ENCODE measurements around the gene ESRP2.

Gene ESRP2

DNA sequence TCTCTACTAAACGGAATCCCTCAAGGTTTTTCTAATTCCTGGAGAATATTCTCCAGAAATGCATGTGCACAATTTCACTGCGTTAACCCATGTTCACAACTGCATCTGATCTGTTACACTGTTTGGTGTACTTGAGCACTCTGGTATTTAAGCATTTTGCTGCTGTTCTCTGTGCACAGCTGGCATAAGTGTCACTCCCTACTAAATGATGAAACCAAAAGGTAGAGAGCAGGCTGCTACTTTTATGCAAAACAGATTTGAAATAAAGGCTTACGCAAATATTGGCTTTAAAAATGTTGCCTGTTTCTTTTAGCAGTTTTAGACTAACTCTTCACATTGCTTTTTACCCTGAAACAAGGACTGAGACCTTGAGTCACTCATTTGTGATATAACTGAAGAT, 41.7 kb downstream of the ESRP2 start:
- no peak overlapping the region for H3K27ac ChIP-seq (ENCODE audit: low read depth, low read length)
- TF ChIP-seq, protein P1, sequence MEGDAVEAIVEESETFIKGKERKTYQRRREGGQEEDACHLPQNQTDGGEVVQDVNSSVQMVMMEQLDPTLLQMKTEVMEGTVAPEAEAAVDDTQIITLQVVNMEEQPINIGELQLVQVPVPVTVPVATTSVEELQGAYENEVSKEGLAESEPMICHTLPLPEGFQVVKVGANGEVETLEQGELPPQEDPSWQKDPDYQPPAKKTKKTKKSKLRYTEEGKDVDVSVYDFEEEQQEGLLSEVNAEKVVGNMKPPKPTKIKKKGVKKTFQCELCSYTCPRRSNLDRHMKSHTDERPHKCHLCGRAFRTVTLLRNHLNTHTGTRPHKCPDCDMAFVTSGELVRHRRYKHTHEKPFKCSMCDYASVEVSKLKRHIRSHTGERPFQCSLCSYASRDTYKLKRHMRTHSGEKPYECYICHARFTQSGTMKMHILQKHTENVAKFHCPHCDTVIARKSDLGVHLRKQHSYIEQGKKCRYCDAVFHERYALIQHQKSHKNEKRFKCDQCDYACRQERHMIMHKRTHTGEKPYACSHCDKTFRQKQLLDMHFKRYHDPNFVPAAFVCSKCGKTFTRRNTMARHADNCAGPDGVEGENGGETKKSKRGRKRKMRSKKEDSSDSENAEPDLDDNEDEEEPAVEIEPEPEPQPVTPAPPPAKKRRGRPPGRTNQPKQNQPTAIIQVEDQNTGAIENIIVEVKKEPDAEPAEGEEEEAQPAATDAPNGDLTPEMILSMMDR (IDR thresholded peaks at IDR 0.05; ENCODE audit: low read depth, low read length, poor library complexity, severe bottlenecking): no peak
- no peak for TF ChIP-seq EZH2phosphoT487 (IDR thresholded peaks at IDR 0.05; ENCODE audit: borderline replicate concordance, low read length)
- H3K27me3 ChIP-seq (ENCODE audit: control insufficient read depth, low read length): no peaks in the 10 kb centered on the region

DNA sequence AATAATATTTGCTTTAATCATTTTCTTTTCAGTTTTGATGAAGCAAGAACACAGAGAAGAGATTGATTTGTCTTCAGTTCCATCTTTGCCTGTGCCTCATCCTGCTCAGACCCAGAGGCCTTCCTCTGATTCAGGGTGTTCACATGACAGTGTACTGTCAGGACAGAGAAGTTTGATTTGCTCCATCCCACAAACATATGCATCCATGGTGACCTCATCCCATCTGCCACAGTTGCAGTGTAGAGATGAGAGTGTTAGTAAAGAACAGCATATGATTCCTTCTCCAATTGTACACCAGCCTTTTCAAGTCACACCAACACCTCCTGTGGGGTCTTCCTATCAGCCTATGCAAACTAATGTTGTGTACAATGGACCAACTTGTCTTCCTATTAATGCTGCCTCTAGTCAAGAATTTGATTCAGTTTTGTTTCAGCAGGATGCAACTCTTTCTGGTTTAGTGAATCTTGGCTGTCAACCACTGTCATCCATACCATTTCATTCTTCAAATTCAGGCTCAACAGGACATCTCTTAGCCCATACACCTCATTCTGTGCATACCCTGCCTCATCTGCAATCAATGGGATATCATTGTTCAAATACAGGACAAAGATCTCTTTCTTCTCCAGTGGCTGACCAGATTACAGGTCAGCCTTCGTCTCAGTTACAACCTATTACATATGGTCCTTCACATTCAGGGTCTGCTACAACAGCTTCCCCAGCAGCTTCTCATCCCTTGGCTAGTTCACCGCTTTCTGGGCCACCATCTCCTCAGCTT, 45.0 kb downstream of the ESRP2 start:
- Histone ChIP-seq H3K4me1 (ENCODE audit: control insufficient read depth, low read length) (no peaks in the 10 kb centered on the region), H4K20me1 (ENCODE audit: control insufficient read depth, insufficient read depth, low read depth, low read length) (no peaks in the 10 kb centered on the region), H3K27me3 (ENCODE audit: control insufficient read depth, low read length) (no peaks in the 10 kb centered on the region), H3K9me2 (replicated peaks; ENCODE audit: control insufficient read depth, low read length) (no peaks in the 10 kb centered on the region), H3K4me3 (ENCODE audit: low read length) (no peak overlapping the region), H3F3A (ENCODE audit: control insufficient read depth, insufficient read depth) (no peaks in the 10 kb centered on the region), H3K27ac (ENCODE audit: low read depth, low read length) (no peak overlapping the region), H3K36me3 (ENCODE audit: control insufficient read depth, low read length) (peaks cover 29% of the 10 kb centered on the region), H3K4me2 (ENCODE audit: low read length) (no peak overlapping the region), H3K9me3 (ENCODE audit: control insufficient read depth, insufficient read depth, low read length) (no peaks in the 10 kb centered on the region), H3K79me2 (ENCODE audit: control insufficient read depth, low read length) (no peaks in the 10 kb centered on the region)
- no peak for TF ChIP-seq EZH2phosphoT487 (IDR thresholded peaks at IDR 0.05; ENCODE audit: borderline replicate concordance, low read length)
- TF ChIP-seq, protein P1 (IDR thresholded peaks at IDR 0.05; ENCODE audit: low read depth, low read length, poor library complexity, severe bottlenecking): no peak

More for the DNA sequence above, 41.7 kb downstream of the ESRP2 start:
- peaks cover 22% of the 10 kb centered on the region for H3K36me3 ChIP-seq (ENCODE audit: control insufficient read depth, low read length)
- H3K4me3 ChIP-seq (ENCODE audit: low read length): no peak overlapping the region
- no peaks in the 10 kb centered on the region for H3K79me2 ChIP-seq (ENCODE audit: control insufficient read depth, low read length)
- no peaks in the 10 kb centered on the region for H4K20me1 ChIP-seq (ENCODE audit: control insufficient read depth, insufficient read depth, low read depth, low read length)
- no peaks in the 10 kb centered on the region for H3K4me1 ChIP-seq (ENCODE audit: control insufficient read depth, low read length)
- H3K9me2 ChIP-seq (replicated peaks; ENCODE audit: control insufficient read depth, low read length): no peaks in the 10 kb centered on the region
- no peak overlapping the region for H3K4me2 ChIP-seq (ENCODE audit: low read length)
- no peaks in the 10 kb centered on the region for H3F3A ChIP-seq (ENCODE audit: control insufficient read depth, insufficient read depth)
- no peaks in the 10 kb centered on the region for H3K9me3 ChIP-seq (ENCODE audit: control insufficient read depth, insufficient read depth, low read length)

DNA sequence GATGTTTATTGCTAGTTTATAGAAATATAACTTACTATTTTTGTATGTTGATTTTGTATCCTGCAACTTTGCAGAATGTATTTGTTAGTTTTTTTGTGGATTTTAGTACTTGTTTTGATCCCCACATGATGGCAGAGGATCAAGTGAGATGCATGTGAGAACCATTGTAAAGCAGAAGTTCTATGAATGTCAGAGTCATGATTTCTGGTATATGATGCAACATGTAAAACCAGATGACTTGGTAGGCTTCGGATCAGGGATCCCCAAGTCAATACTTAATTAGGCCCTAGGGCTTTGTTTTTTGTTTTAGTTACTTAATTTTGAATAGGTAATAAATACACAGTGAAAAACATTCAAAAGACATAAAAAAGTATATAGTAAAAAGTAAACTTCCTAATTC, 45.8 kb downstream of the ESRP2 start:
- no peaks in the 10 kb centered on the region for H4K20me1 ChIP-seq (ENCODE audit: control insufficient read depth, insufficient read depth, low read depth, low read length)
- H3K4me2 ChIP-seq (ENCODE audit: low read length): no peak overlapping the region
- no peak for TF ChIP-seq EZH2phosphoT487 (IDR thresholded peaks at IDR 0.05; ENCODE audit: borderline replicate concordance, low read length)
- TF ChIP-seq, protein P1 (IDR thresholded peaks at IDR 0.05; ENCODE audit: low read depth, low read length, poor library complexity, severe bottlenecking): no peak
- no peaks in the 10 kb centered on the region for H3K79me2 ChIP-seq (ENCODE audit: control insufficient read depth, low read length)
- no peak overlapping the region for H3K4me3 ChIP-seq (ENCODE audit: low read length)
- no peaks in the 10 kb centered on the region for H3K27me3 ChIP-seq (ENCODE audit: control insufficient read depth, low read length)
- H3F3A ChIP-seq (ENCODE audit: control insufficient read depth, insufficient read depth): no peaks in the 10 kb centered on the region
- no peaks in the 10 kb centered on the region for H3K9me2 ChIP-seq (replicated peaks; ENCODE audit: control insufficient read depth, low read length)
- no peaks in the 10 kb centered on the region for H3K9me3 ChIP-seq (ENCODE audit: control insufficient read depth, insufficient read depth, low read length)
- H3K4me1 ChIP-seq (ENCODE audit: control insufficient read depth, low read length): no peaks in the 10 kb centered on the region
- H3K36me3 ChIP-seq (ENCODE audit: control insufficient read depth, low read length): peaks cover 32% of the 10 kb centered on the region
- no peak overlapping the region for H3K27ac ChIP-seq (ENCODE audit: low read depth, low read length)
